IPS-18a (cell line): ENCODE results near the gene MZT2B.
"Not testable (repeated sequence)": the region's sequence is repeated elsewhere in the genome, so short reads cannot be mapped to it uniquely, and the experiment has no call there.

ENCODE experiments used
- H3K27ac ChIP-seq: one replicate; pipeline ENCODE4 v1.5.1; 2013; ENCODE audit warnings: low read length
- H3K27me3 ChIP-seq: one replicate; pipeline ENCODE4 v1.6.1; 2013; ENCODE audit warnings: mild to moderate bottlenecking, low read length; ENCODE audit not compliant: control insufficient read depth, insufficient read depth
- H3K36me3 ChIP-seq: one replicate; pipeline ENCODE4 v1.6.1; 2013; ENCODE audit warnings: low read depth, low read length; ENCODE audit not compliant: control insufficient read depth
- H3K4me1 ChIP-seq: one replicate; pipeline ENCODE4 v1.6.1; 2013; ENCODE audit warnings: low read depth, low read length; ENCODE audit not compliant: control insufficient read depth
- H3K4me3 ChIP-seq: one replicate; pipeline ENCODE4 v1.5.1; 2013; ENCODE audit warnings: low read length
- H3K9ac ChIP-seq: one replicate; pipeline ENCODE4 v1.6.1; 2013; ENCODE audit warnings: mild to moderate bottlenecking, low read length, moderate library complexity
- H3K9me3 ChIP-seq: one replicate; pipeline ENCODE4 v1.6.1; 2013; ENCODE audit warnings: low read depth, low read length; ENCODE audit not compliant: control insufficient read depth

Gene MZT2B

DNA sequence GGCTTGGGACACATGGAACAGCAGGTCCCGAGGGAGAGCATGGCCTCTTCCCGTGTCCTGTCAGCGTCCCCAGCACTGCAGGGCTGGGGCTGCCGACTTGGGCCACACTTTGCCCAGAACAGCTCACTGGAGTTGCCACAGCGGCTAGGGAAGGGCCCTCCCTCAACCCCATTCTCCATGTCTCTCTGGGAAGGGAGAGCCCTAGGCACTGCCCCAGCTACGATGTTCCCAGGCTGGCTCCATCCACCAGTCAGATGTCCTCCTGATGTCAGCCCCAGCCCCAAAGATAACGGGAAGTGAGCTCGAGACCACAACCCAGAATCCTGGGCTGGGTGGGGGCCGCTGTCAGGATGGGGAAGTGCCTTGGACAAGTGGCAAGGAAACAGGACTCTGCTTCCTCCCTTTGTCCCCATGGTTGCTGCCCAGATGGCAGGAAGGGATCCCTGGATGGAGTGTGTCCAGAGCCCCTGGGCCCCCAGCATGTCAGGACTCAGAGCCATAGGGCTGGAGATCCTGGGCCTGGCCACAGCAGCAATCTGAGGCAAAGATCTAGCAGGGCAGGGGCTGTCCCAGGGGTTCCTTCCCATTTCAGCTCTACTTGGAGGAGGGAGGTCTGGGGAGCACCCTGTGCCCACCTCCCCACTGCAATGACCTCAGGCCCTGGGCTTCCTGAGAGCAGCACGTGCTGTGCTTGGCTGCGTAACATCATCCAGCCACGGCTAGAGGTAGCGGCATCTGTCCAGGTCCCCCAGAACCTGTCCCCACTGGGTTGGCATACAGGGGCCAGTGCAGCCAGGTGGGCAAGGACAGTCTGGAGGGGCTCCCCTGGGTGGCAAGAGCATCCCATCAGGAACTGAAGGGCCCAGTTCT is 39.4 kb upstream of the MZT2B start:
- H3K27ac ChIP-seq, H3K4me3 ChIP-seq, H3K9ac ChIP-seq, H3K27me3 ChIP-seq, H3K36me3 ChIP-seq, H3K9me3 ChIP-seq, H3K4me1 ChIP-seq: not testable (repeated sequence)

DNA sequence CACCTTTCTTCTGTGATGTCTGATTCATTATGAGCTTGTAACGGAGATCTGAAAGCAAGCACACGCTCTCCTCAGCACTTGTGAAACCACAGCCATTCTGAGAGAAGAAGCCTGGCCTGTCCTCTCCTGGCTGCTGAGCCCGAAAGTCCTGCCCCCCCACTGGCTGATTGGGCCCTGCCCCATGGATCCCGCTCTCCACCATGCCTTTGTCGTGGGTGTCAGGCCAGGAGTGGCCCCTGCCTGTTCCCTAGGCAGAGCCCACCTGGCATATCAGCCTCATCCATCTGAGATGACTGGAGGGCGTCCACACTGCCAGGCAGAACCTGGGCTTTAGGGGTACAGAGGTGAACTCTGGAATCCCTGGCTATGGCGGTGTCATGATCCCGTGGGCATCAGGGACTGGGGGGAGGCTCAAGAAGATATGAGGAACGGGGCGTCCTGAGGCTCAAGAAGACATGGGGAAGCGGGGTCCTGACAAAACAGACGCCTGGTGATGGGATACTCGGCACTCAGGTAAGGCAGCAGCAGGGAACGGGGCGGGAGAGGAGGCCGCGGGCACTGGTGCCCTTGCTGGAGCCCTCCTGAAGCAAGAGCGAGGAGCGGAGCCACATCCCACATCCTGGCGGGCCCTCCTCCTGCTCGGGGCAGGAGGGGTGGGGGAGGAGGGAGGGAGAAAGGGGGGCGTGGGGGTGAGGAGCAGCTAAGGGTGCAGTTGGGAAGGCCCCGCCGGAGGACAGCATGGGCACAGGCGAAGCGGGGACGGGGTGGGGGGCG is 38.6 kb upstream of the MZT2B start:
- H3K27ac ChIP-seq, H3K36me3 ChIP-seq, H3K9me3 ChIP-seq, H3K27me3 ChIP-seq, H3K4me1 ChIP-seq, H3K9ac ChIP-seq: not testable (repeated sequence)
- H3K4me3 ChIP-seq = peak overlapping the region; percentile 9

DNA sequence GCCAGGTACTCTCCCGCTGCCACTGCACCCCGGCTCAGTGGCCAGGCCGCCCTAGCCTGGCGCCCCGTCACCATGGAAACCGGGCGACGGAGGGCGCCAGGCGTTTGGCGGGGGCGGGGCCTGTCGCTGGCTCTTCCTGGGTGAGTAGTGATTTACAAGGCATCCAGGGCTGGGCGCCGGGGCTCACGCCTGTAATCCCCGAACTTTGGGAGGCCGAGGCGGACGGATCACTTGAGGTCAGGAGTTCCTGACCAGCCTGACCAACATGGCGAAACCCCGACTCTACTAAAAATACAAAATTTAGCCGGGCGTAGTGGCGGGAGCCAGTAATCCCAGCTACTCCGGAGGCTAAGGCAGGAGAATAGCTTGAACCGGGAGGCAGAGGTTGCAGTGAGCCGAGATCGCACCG is 37.1 kb upstream of the MZT2B start, which contains the start of gene CCDC74B:
TSS of gene CCDC74B (minus strand) at position 107 of the 409 bp plus-strand sequence. CDS start 116 bp downstream, outside the sequence.
- not testable (repeated sequence) for H3K4me1 ChIP-seq, H3K36me3 ChIP-seq, H3K27ac ChIP-seq, H3K9me3 ChIP-seq, H3K9ac ChIP-seq, H3K27me3 ChIP-seq
- H3K4me3 ChIP-seq = peak within 1 kb of the TSS; percentile 44

DNA sequence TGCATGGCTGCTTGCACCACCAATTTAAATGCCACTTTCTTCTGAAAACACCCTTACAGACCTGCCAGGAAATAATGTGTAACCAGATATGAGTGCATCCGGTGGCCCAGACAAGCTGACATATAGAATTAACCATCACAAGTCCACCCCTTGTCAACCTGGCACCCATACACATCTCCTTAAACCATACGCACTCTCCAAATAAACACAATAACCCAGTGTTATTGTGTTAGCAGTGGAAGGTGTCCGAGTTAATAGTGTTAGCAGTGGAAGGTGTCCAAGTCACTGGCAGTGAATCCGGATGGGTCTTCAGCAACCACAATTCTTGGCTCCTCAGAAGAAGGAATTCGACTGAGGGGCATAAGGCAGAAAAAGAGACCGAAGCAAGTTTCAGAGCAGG is 33.5 kb upstream of the MZT2B start:
- not testable (repeated sequence) for H3K4me3 ChIP-seq, H3K27ac ChIP-seq, H3K9me3 ChIP-seq

DNA sequence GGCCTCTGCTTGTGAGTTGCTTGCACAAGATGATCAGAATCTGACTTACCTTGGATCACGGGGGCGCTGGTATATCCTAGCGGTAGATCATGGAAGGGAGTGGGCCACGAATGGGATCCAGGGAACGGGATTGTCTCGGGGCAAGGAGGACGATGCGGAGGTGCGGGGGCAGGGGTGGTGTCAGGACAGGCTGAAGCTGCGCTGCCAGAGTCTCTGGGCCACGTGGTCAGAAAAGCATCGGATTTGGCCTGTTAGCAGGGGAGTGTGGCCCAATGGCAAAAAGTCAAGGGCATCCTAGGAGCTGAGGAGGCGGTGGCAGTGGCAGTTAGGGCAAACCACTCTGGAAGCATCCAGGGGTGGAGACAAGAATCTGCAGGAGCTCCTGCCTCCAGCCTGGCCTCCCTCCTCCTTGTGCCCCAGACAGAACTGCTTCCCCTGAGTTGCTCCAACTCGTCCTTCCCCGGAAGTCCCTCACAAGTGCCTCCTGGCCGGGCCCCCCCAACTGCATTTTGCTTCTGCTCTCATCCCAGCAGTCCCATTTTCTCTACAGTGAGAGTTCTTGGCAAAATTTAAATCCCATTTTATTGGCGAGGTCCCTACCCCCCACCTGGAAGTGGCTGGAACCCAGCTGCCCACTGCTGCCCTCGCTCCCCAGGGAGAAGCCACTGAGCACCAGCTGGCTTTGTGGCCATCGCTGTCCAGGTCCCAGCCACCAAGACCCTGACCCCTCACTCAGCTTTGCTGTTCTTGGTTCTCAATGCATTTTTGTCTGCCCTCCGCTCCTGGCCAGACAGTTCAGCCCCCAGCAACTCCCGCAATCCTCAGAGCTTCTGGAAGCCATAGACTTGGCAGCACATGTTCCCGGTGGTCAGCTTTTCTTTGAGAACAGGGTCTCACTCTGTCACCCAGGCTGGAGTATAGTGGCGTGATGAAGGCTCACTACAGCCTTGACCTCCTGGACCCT is 31.6 kb upstream of the MZT2B start:
- Histone ChIP-seq H3K4me1 (no peaks in the 10 kb centered on the region), H3K9me3 (no peaks in the 10 kb centered on the region), H3K9ac (no peak overlapping the region), H3K27me3 (no peaks in the 10 kb centered on the region), H3K27ac (no peak overlapping the region), H3K4me3 (no peak overlapping the region), H3K36me3 (peaks cover 17% of the 10 kb centered on the region)

More for the DNA sequence above, 33.5 kb upstream of the MZT2B start:
- H3K9ac ChIP-seq, H3K4me1 ChIP-seq, H3K27me3 ChIP-seq: not testable (repeated sequence)
- H3K36me3 ChIP-seq = peaks cover 11% of the 10 kb centered on the region

DNA sequence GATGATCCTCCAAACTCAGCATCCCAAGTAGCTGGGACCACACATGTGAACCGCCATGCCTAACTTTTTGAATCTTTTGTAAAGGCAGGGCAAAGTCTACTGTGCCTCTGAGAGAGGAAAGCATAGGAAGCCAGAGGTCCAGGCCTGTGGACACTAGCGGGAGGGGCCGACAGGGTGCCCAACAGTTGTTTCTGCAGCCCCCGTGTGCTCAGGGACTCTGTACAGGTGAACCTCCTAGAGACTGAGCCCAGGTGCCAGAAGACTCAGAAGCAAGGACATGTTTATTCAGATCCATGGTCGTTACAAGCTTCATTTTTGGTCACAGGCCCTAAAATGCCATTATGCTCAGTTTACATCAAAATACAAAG is 30.9 kb upstream of the MZT2B start:
- H3K36me3 ChIP-seq = peaks cover 17% of the 10 kb centered on the region
- not testable (repeated sequence) for H3K9me3 ChIP-seq, H3K27me3 ChIP-seq, H3K4me1 ChIP-seq, H3K9ac ChIP-seq, H3K4me3 ChIP-seq, H3K27ac ChIP-seq

DNA sequence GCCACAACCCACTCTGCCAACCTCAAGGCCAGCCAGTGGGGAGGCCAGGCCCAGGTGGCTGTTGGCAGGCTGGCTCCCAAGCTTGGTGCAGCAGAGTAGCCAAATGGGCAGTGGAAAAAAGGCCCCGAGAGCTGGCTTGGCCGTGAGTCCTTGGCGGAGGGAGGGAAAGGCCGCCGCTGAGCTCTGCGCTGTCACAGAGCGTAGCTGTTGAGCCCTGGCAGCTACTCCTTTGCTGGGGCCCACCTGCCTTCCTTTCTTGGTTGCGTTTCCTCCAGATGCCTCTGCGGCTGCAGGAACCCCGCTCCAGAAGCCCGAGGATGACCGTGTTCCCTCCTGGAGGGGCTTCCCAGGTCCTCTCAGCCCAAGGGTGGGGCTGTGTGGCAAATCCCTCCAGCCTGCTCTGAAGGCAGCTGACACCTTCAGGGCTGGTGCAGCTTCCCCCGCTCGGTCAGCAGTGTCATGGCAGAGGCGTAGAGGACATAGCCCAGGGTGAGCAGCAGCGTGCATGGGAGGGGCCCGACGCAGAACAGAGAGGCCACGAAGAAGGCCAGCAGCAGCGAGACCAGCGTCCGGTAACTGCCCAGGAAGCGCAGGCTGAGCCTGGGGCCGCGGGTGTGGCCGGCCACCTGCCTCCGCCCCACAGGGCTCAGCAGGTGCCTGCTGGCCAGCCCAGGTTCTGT is 29.8 kb upstream of the MZT2B start:
- H3K9me3 ChIP-seq, H3K27ac ChIP-seq, H3K27me3 ChIP-seq, H3K4me1 ChIP-seq, H3K9ac ChIP-seq, H3K4me3 ChIP-seq: not testable (repeated sequence)
- H3K36me3 ChIP-seq = peaks cover 17% of the 10 kb centered on the region

DNA sequence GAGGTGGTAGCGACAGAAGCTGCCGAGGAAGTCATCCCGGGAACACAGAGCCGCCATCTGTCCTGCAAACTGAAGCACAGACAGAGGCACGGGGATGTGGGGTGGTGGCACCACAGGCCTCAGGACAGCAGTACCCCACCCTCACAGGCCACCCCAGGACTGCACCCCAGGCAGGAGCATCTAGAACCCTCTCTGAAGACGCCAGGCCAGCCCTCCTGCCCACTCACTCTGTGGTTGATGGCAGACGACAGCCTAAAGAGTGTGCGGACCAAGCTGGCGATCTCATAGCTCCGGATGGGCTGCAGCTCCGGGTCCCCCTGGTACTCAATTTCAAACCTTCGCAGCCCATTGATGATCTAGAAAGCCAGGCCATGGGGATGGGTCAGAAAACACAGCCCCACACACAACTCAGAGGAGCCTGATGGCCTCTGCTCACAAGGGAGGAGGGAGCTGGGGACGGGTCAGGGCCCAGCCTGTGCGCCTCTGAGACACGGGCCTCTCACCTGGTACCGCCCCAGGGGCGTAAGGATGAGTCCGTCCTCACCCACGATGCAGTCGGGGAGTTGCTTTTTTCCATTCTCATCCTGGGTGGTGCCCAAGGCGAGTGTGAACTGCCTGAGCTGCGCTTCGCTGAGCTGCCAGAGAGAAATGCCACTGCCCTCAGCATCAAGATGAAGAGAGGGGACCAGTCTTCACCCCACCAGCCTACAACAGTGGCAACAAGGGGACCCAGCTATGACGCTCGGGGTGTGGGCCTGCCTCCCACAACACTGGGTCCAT is 29.1 kb upstream of the MZT2B start:
- Histone ChIP-seq H3K4me3 (no peak overlapping the region), H3K9ac (no peak overlapping the region), H3K36me3 (peaks cover 17% of the 10 kb centered on the region), H3K9me3 (no peaks in the 10 kb centered on the region), H3K27ac (no peak overlapping the region), H3K27me3 (no peaks in the 10 kb centered on the region), H3K4me1 (no peaks in the 10 kb centered on the region)

DNA sequence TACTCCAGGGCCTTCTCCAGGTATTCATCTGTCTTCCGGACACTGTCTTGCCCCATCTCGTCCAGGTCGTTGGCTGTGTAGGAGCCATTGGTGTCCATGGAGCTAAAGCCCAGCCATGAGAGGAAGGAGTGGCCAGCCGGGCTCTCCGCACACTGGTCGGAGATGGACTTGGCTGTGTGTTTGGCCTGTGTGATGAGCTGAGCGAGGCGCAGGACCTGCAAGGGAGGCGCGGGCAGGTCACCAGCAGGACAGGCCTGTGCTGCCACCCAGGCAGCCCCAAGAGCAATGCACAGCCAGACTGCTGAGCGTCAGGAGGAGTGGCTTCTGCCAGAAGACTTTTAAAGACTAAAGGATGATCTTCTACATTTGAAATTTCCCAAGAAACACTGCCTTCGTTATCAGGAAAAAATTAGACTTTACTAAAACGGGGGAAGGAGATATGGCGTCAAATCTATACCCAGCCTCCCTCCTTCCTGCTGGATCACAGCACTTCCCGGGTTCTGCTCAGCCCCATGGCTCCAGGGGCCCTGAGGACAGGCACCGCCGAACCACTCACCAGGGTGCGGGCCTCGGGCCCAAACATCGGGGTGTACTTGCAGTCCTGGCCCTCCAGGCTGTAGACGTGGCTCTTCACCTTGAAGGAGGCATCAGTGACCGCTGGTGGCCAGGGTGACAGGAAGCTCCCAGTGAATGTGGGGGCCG is 28.2 kb upstream of the MZT2B start:
- H3K9ac ChIP-seq, H3K27me3 ChIP-seq, H3K4me1 ChIP-seq, H3K9me3 ChIP-seq, H3K27ac ChIP-seq, H3K4me3 ChIP-seq: not testable (repeated sequence)
- peaks cover 21% of the 10 kb centered on the region for H3K36me3 ChIP-seq

DNA sequence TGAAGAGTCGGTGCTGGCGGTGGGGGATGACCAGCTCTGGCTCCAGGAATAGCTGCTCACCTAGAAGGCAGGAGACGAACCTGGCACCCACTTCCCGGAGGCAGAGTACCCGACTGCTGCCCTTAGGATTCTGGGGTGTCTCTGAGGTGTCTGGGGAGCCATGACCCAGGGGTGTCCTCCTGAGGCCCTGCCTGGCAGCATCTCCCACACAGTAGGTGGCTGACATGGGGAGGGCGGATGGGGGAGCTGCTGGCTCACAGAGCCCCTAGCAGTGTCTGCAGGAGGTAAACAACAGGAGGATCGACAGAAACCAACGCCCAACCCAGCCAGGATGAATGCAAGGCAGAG is 27.7 kb upstream of the MZT2B start:
- H3K9me3 ChIP-seq, H3K4me3 ChIP-seq, H3K27me3 ChIP-seq, H3K27ac ChIP-seq, H3K4me1 ChIP-seq, H3K9ac ChIP-seq: not testable (repeated sequence)
- H3K36me3 ChIP-seq = peaks cover 21% of the 10 kb centered on the region
